ENCODE measurements around the gene CBFA2T3. TPM values are rescaled to one million over a fixed set of nuclear protein-coding genes. Genes with fewer than 3 reads are reported as not detected.

Gene CBFA2T3
- total and polyA plus RNA-seq, 2 of the 13 experiments (the other 11 are each of a cell fraction or from before 2014, with no cell fraction given): 0.05 TPM; not detected in 1

DNA sequence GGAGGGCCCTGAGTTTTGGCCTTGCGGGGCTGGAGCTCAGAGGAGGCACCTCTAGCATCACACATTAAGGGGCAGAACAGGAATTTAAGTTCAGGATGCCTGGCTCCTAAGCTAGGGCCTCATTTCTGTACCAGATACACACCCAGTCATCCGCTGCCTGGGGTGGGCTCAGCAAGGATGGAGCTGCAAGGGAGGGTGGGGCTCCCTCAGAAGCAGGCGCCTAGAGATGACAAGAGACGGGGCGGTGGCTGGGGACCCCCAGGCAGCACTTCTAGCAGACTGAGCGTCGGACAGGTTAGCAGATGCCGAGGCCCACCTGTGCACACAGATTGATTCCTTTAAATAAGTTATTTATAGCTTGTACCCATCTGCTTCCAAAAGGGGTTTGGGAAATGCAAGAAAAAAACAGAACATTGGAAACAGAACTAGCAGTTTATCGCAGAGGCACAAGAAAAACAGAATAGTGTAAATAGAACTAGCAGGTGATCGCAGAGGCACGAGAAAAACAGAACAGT, 47.6 kb upstream of the CBFA2T3 start:
- 6% methylated on average over 10 of the region's 11 CpGs for WGBS (ENCODE audit: low lambda C conversion rate)
- peaks cover 22 to 53% of the 10 kb centered on the region in 2 experiments for H3K27me3 ChIP-seq (ENCODE audit: control insufficient read depth in 1 of 2, insufficient read depth in 2 of 2, low read length in 2 of 2)
- intact Hi-C loops (cut with micrococcal nuclease; ENCODE audit: unreplicated experiment) (no loop called here), in situ Hi-C loops (cut with HindIII; ENCODE audit: extremely low pct_ligation_motif_present, low pct_unique_long_range_greater_than_20kb) (no loop called here)
- ChIA-PET CTCF (ENCODE audit: low intra/inter-chr PET ratio, low total read pairs) (no interaction called here), POLR2A (no interaction called here)
- no peaks in the 10 kb centered on the region for H3K79me2 ChIP-seq (ENCODE audit: insufficient read depth, low read length)
- H2AFZ ChIP-seq (ENCODE audit: low read length): no peak overlapping the region
- DNase-seq (ENCODE audit: low spot score) (no peak), FAIRE-seq (no peak), ATAC-seq (no peak)
- no peaks in the 10 kb centered on the region for H3K36me3 ChIP-seq (replicated peaks in 1 of 2; ENCODE audit: control insufficient read depth in 1 of 2, insufficient read depth in 2 of 2, low read length in 2 of 2)
- no peak overlapping the region for H3K4me2 ChIP-seq (ENCODE audit: low read depth, low read length)
- H4K20me1 ChIP-seq (ENCODE audit: insufficient read depth, low read length): no peaks in the 10 kb centered on the region
- no peak overlapping the region for H3K9ac ChIP-seq (ENCODE audit: insufficient read depth, low read depth, low read length)
- TF ChIP-seq CENPX (CRISPR knock-in tag; IDR thresholded peaks at IDR 0.05) (no peak), JARID2 (CRISPR knock-in tag; IDR thresholded peaks at IDR 0.05; ENCODE audit: insufficient replicate concordance) (no peak), ZSCAN31 (CRISPR knock-in tag; IDR thresholded peaks at IDR 0.05; ENCODE audit: low read depth) (no peak), NFE2L2 (IDR thresholded peaks at IDR 0.05; ENCODE audit: low read length) (no peak), SP4 (CRISPR knock-in tag; IDR thresholded peaks at IDR 0.05) (no peak), MBNL3 (CRISPR knock-in tag; conservative IDR thresholded peaks at IDR 0.05) (no peak), SNAPC4 (CRISPR knock-in tag; IDR thresholded peaks at IDR 0.05) (no peak), NFE2L1 (CRISPR knock-in tag; IDR thresholded peaks at IDR 0.05; ENCODE audit: borderline replicate concordance) (no peak), CEBPZ (IDR thresholded peaks at IDR 0.05; ENCODE audit: low read length) (no peak)
- no peaks in the 10 kb centered on the region for H3K9me3 ChIP-seq (ENCODE audit: low read length)
- H3K4me3 ChIP-seq (replicated peaks in 1 of 3; ENCODE audit: insufficient read depth in 1 of 3, low read depth in 2 of 3, low read length in 3 of 3): no peak overlapping the region
- no TSS peak for BruUV-seq (replicated peaks)
- no peaks in the 10 kb centered on the region for H3K4me1 ChIP-seq (ENCODE audit: insufficient read depth, low read length)
- no peak overlapping the region for H3K27ac ChIP-seq (ENCODE audit: extremely low read length, insufficient read depth, low read length)

All from HepG2 (cell line).